Muscle of leg (tissue), 11 donors: ENCODE results near the gene SLC13A5. TPM values are rescaled to one million over a fixed set of nuclear protein-coding genes. Genes with fewer than 3 reads are reported as not detected.
A peak's percentile ranks its signal among the peaks of the same experiment; 100 is the strongest.
"Not testable (repeated sequence)": the region's sequence is repeated elsewhere in the genome, so short reads cannot be mapped to it uniquely, and the experiment has no call there.

Experiments used
- DNase-seq: peaks from one replicate; pipeline ENCODE4 v3.0.0; 2013
- H3K27ac ChIP-seq: one replicate; pipeline ENCODE4 v1.5.1; 2013; ENCODE audit warnings: mild to moderate bottlenecking, low read length, control low read depth
- H3K27me3 ChIP-seq: one replicate; pipeline ENCODE4 v1.6.1; 2013; ENCODE audit warnings: low read length; ENCODE audit not compliant: control insufficient read depth, insufficient read depth
- H3K36me3 ChIP-seq: one replicate; pipeline ENCODE4 v1.6.1; 2013; ENCODE audit warnings: low read length; ENCODE audit not compliant: control insufficient read depth, insufficient read depth
- H3K4me1 ChIP-seq: one replicate; pipeline ENCODE4 v1.6.1; 2013; ENCODE audit warnings: low read length; ENCODE audit not compliant: control insufficient read depth, insufficient read depth
- H3K4me3 ChIP-seq: one replicate; pipeline ENCODE4 v1.5.1; 2013; ENCODE audit warnings: low read length, control low read depth
- H3K9me3 ChIP-seq: replicated peaks from 2 replicates; pipeline ENCODE4 v1.6.1; 2013; ENCODE audit warnings: low read depth, low read length; ENCODE audit not compliant: control insufficient read depth
- WGBS: methylation state at CpG from one replicate; pipeline ENCODE4 v1.1.5; 2013; ENCODE audit warnings: missing lambda C conversion rate; ENCODE audit not compliant: insufficient coverage; 5-methylcytosine and 5-hydroxymethylcytosine counted together
- polyA plus RNA-seq, 8 donors: library from polyadenylated mRNA; unstranded; fragments of 120-200 nt; gene quantifications; one replicate each; pipeline versions ENCODE4 v1.2.1 to v1.2.3, GENCODE V29; 2013; ENCODE audit warnings: inconsistent platforms in 1 of 8, low replicate concordance in 1 of 8; ENCODE audit not compliant: insufficient read length in 8 of 8, insufficient read depth in 1 of 8
- total RNA-seq: library from RNA; stranded (reverse); fragments of 120-200 nt; gene quantifications from one replicate; pipeline ENCODE4 v1.2.4, GENCODE V29; 2013

The SLC13A5 gene
- total and polyA plus RNA-seq, 9 donors, result 0.04 to 0.64 (median 0.13) TPM

GRCh38 chr17:6667516-6667915 is 45.7 kb downstream of the SLC13A5 start:
- no peak overlapping the region for H3K4me3 ChIP-seq
- no peak for DNase-seq
- H3K9me3 ChIP-seq, result no peaks in the 10 kb centered on the region
- H3K27me3 ChIP-seq, result peaks cover 19% of the 10 kb centered on the region
- no peaks in the 10 kb centered on the region for H3K36me3 ChIP-seq
- H3K4me1 ChIP-seq, result no peaks in the 10 kb centered on the region
- WGBS, result 67% methylated on average over 4 of the region's 6 CpGs
- no peak overlapping the region for H3K27ac ChIP-seq

- H3K4me3 ChIP-seq, result no peak overlapping the region
- H3K36me3 ChIP-seq, result no peaks in the 10 kb centered on the region
- no peak overlapping the region for H3K27ac ChIP-seq
- H3K27me3 ChIP-seq, result peaks cover 23% of the 10 kb centered on the region
- DNase-seq, result no peak
- H3K4me1 ChIP-seq, result no peaks in the 10 kb centered on the region
- 91% methylated on average over 4 of the region's 6 CpGs for WGBS
- no peaks in the 10 kb centered on the region for H3K9me3 ChIP-seq
These were observed 46.6 kb downstream of the SLC13A5 start for GRCh38 chr17:6666557-6666956.

- DNase-seq, result peak; percentile 86
- H3K4me3 ChIP-seq, result no peak overlapping the region
- H3K27ac ChIP-seq, result no peak overlapping the region
- H3K9me3 ChIP-seq, result no peaks in the 10 kb centered on the region
- 22% methylated on average over 9 of the region's 9 CpGs for WGBS
- H3K36me3 ChIP-seq, result no peaks in the 10 kb centered on the region
- peaks cover 24% of the 10 kb centered on the region for H3K27me3 ChIP-seq
- H3K4me1 ChIP-seq, result no peaks in the 10 kb centered on the region
These were observed 47.1 kb downstream of the SLC13A5 start for GRCh38 chr17:6666077-6666521.

GRCh38 chr17:6663200-6663599 is 50.0 kb downstream of the SLC13A5 start:
- H3K27me3 ChIP-seq, result peaks cover 23% of the 10 kb centered on the region
- H3K9me3 ChIP-seq, DNase-seq, H3K4me3 ChIP-seq, H3K4me1 ChIP-seq, H3K27ac ChIP-seq, H3K36me3 ChIP-seq: not testable (repeated sequence)
- WGBS, result 88% methylated on average over 9 of the region's 14 CpGs

GRCh38 chr17:6661464-6661848 is 51.7 kb downstream of the SLC13A5 start:
- H3K9me3 ChIP-seq, result no peaks in the 10 kb centered on the region
- no CpG with 5 or more reads among the region's 2 CpGs for WGBS
- H3K27me3 ChIP-seq, result peaks cover 30% of the 10 kb centered on the region
- no peaks in the 10 kb centered on the region for H3K4me1 ChIP-seq
- no peaks in the 10 kb centered on the region for H3K36me3 ChIP-seq
- no peak overlapping the region for H3K27ac ChIP-seq
- DNase-seq, result no peak
- H3K4me3 ChIP-seq, result no peak overlapping the region

GRCh38 chr17:6660805-6661463 is 52.2 kb downstream of the SLC13A5 start:
- H3K36me3 ChIP-seq, result no peaks in the 10 kb centered on the region
- WGBS, result 48% methylated on average over 8 of the region's 11 CpGs
- no peaks in the 10 kb centered on the region for H3K4me1 ChIP-seq
- H3K4me3 ChIP-seq, result no peak overlapping the region
- DNase-seq, result peak; percentile 27
- no peak overlapping the region for H3K27ac ChIP-seq
- H3K9me3 ChIP-seq, result no peaks in the 10 kb centered on the region
- H3K27me3 ChIP-seq, result peaks cover 34% of the 10 kb centered on the region

GRCh38 chr17:6660101-6660500 is 53.1 kb downstream of the SLC13A5 start:
- Histone ChIP-seq H3K4me3 (no peak overlapping the region), H3K9me3 (no peaks in the 10 kb centered on the region), H3K4me1 (peaks cover 2% of the 10 kb centered on the region), H3K27me3 (peaks cover 40% of the 10 kb centered on the region), H3K27ac (no peak overlapping the region), H3K36me3 (no peaks in the 10 kb centered on the region)
- no peak for DNase-seq
- WGBS, result 75% methylated on average over 9 of the region's 9 CpGs

- not testable (repeated sequence) for H3K9me3 ChIP-seq, H3K4me3 ChIP-seq, H3K36me3 ChIP-seq, H3K27ac ChIP-seq, DNase-seq
- WGBS, result no CpG with 5 or more reads among the region's 5 CpGs
- peaks cover 12% of the 10 kb centered on the region for H3K4me1 ChIP-seq
- peaks cover 52% of the 10 kb centered on the region for H3K27me3 ChIP-seq
These were observed 54.8 kb downstream of the SLC13A5 start for GRCh38 chr17:6658411-6658810.

GRCh38 chr17:6657633-6658287 is 55.4 kb downstream of the SLC13A5 start:
- WGBS, result 71% methylated on average over 11 of the region's 18 CpGs
- no peak overlapping the region for H3K4me3 ChIP-seq
- H3K9me3 ChIP-seq, result no peaks in the 10 kb centered on the region
- DNase-seq, result no peak
- H3K27ac ChIP-seq, result no peak overlapping the region
- H3K36me3 ChIP-seq, result no peaks in the 10 kb centered on the region
- peaks cover 52% of the 10 kb centered on the region for H3K27me3 ChIP-seq
- peaks cover 13% of the 10 kb centered on the region for H3K4me1 ChIP-seq

GRCh38 chr17:6656797-6657632 is 56.2 kb downstream of the SLC13A5 start:
- not testable (repeated sequence) for H3K9me3 ChIP-seq, H3K4me3 ChIP-seq, H3K36me3 ChIP-seq, DNase-seq, H3K27ac ChIP-seq
- Histone ChIP-seq H3K4me1 (peaks cover 19% of the 10 kb centered on the region), H3K27me3 (peaks cover 53% of the 10 kb centered on the region)
- 5% methylated on average over 28 of the region's 55 CpGs for WGBS
